GM23248 (cell line): Measurements from ENCODE around the gene OR7C2. TPM values are rescaled to one million over a fixed set of nuclear protein-coding genes. Genes with fewer than 3 reads are reported as not detected.
"Not testable (repeated sequence)": the region's sequence is repeated elsewhere in the genome, so short reads cannot be mapped to it uniquely, and the experiment has no call there.

Source experiments
- DNase-seq: peaks from one replicate; pipeline ENCODE4 v3.0.0-alpha.2; 2015
- H2AFZ ChIP-seq: fragments of 200-600 bp; sonication (generic); 2 replicates; pipeline ENCODE4 v1.6.1; 2016; ENCODE audit warnings: antibody characterized with exemption
- H3F3A ChIP-seq: fragments of 200-600 bp; sonication (generic); 2 replicates; pipeline ENCODE4 v1.6.1; 2016; ENCODE audit warnings: mild to moderate bottlenecking, antibody characterized with exemption, mixed run types; ENCODE audit not compliant: insufficient read depth
- H3K27ac ChIP-seq: fragments of 200-600 bp; sonication (generic); 2 replicates; pipeline ENCODE4 v1.5.1; 2016; ENCODE audit warnings: mild to moderate bottlenecking
- H3K27me3 ChIP-seq: fragments of 200-600 bp; sonication (generic); replicated peaks from 2 replicates; pipeline ENCODE4 v1.6.1; 2016; ENCODE audit warnings: mild to moderate bottlenecking; ENCODE audit not compliant: insufficient read depth
- H3K36me3 ChIP-seq: fragments of 200-600 bp; sonication (generic); 2 replicates; pipeline ENCODE4 v1.6.1; 2016; ENCODE audit warnings: low read depth, mild to moderate bottlenecking
- H3K4me1 ChIP-seq: fragments of 200-600 bp; sonication (generic); 2 replicates; pipeline ENCODE4 v1.6.1; 2016; ENCODE audit warnings: mild to moderate bottlenecking; ENCODE audit not compliant: insufficient read depth
- H3K4me2 ChIP-seq: fragments of 200-600 bp; sonication (generic); one replicate; pipeline ENCODE4 v1.6.1; 2016; ENCODE audit warnings: mild to moderate bottlenecking; ENCODE audit not compliant: unreplicated experiment
- H3K4me3 ChIP-seq: fragments of 200-600 bp; sonication (generic); 2 replicates; pipeline ENCODE4 v1.5.1; 2016; ENCODE audit warnings: mild to moderate bottlenecking
- H3K79me2 ChIP-seq: fragments of 200-600 bp; sonication (generic); 2 replicates; pipeline ENCODE4 v1.6.1; 2016; ENCODE audit warnings: mild to moderate bottlenecking; ENCODE audit not compliant: insufficient read depth
- H3K9ac ChIP-seq: fragments of 200-600 bp; sonication (generic); 2 replicates; pipeline ENCODE4 v1.6.1; 2016; ENCODE audit warnings: mild to moderate bottlenecking
- H3K9me2 ChIP-seq: fragments of 200-600 bp; sonication (generic); 2 replicates; pipeline ENCODE4 v1.6.1; 2016; ENCODE audit warnings: mixed run types, mild to moderate bottlenecking, moderate library complexity; ENCODE audit not compliant: insufficient read depth
- H3K9me3 ChIP-seq: fragments of 200-600 bp; sonication (generic); one replicate; pipeline ENCODE4 v1.6.1; 2017; ENCODE audit warnings: low read depth
- H4K20me1 ChIP-seq: fragments of 200-600 bp; sonication (generic); 2 replicates; pipeline ENCODE4 v1.6.0; 2016; ENCODE audit not compliant: insufficient read depth
- EZH2 ChIP-seq: fragments of 200-600 bp; sonication (generic); IDR thresholded peaks from 2 replicates; pipeline ENCODE4 v1.6.1; 2018; ENCODE audit warnings: antibody characterized with exemption, mild to moderate bottlenecking; ENCODE audit not compliant: insufficient read depth, poor library complexity, severe bottlenecking
- EZH2phosphoT487 ChIP-seq: fragments of 200-600 bp; sonication (generic); IDR thresholded peaks from 2 replicates; pipeline ENCODE4 v1.6.1; 2018; ENCODE audit warnings: antibody characterized with exemption, moderate library complexity, mild to moderate bottlenecking, low read depth; ENCODE audit not compliant: insufficient read depth
- WGBS, 2 experiments: methylation state at CpG; one replicate each; pipeline ENCODE4 v1.1.6; 2015 to 2017; ENCODE audit warnings: low lambda C conversion rate in 2 of 2, low coverage in 1 of 2; ENCODE audit errors: missing lambda C conversion rate in 2 of 2; 5-methylcytosine and 5-hydroxymethylcytosine counted together
- in situ Hi-C: fragments of 300-500 bp; cut with MboI; formaldehyde crosslinking; loops from 2 replicates; pipeline ENCODE4 v1.15.0; 2020
- polyA plus RNA-seq: library from polyadenylated mRNA; unstranded; fragments of >200 nt; fragmentation: Nextera tagmentation; extraction: Ambion mirVana; gene quantifications from 2 replicates; pipeline ENCODE4 v1.2.1, GENCODE V29; 2016
- total RNA-seq: library from RNA; depleted of rRNA; stranded (reverse); fragments of >200 nt; shearing (Covaris generic); gene quantifications from 2 replicates; pipeline ENCODE4 v1.2.3, GENCODE V29; 2014

The OR7C2 gene
- total and polyA plus RNA-seq, 2 experiments from 2014 or later = not detected

DNA sequence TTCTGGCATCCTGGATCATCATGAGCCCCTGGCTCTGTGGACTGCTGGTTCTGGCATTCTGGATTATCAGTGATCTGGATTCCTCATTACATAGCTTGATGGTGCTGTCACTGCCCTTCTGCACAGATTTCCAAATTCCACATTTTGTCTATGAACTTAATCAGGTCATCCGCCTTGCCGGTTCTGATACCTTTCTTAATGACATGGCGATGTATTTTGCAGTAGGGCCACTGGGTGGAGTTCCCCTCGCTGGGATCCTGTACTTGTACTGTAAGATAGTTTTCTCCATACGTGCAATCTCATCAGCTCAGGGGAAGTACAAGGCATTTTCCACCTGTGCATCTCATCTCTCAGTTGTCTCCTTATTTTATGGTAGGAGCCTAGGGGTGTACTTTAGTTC is 24.4 kb upstream of the OR7C2 start:
- DNase-seq = peak; percentile 0
- no peaks in the 10 kb centered on the region for H3K36me3 ChIP-seq
- no peaks in the 10 kb centered on the region for H4K20me1 ChIP-seq
- no peak overlapping the region for H3K27ac ChIP-seq
- TF ChIP-seq EZH2 = no peak
- TF ChIP-seq EZH2phosphoT487 = no peak
- H2AFZ ChIP-seq = no peak overlapping the region
- in situ Hi-C loops = no loop called here
- no peaks in the 10 kb centered on the region for H3K27me3 ChIP-seq
- no peaks in the 10 kb centered on the region for H3K79me2 ChIP-seq
- no peaks in the 10 kb centered on the region for H3K9me2 ChIP-seq
- H3K9ac ChIP-seq = no peak overlapping the region
- no peak overlapping the region for H3K4me3 ChIP-seq
- H3K9me3 ChIP-seq = no peaks in the 10 kb centered on the region
- H3K4me1 ChIP-seq = no peaks in the 10 kb centered on the region
- H3K4me2 ChIP-seq = no peak overlapping the region
- H3F3A ChIP-seq = no peaks in the 10 kb centered on the region
- WGBS, 2 experiments = 0 to 1% methylated on average over 5 of the region's 5 CpGs

DNA sequence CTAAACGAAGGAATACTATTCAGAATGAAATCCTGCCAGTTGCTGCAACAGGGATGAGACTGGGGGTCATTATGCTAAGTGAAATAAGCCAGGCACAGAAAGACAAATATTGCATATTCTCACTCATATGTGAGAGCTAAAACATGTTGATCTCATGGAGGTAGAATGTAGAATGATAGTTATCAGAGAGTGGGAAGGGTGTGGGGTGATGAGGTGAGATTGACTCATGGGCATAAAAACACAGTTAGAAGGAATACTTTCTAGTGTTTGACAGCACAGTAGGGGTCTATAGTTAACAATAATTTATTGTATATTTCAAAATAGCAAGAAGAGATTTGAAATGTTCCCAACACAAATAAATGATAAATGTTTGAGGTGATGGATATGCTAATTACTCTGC is 7.8 kb upstream of the OR7C2 start:
- no peak overlapping the region for H3K27ac ChIP-seq
- no peak overlapping the region for H3K4me2 ChIP-seq
- no peaks in the 10 kb centered on the region for H3F3A ChIP-seq
- H4K20me1 ChIP-seq = no peaks in the 10 kb centered on the region
- no peaks in the 10 kb centered on the region for H3K79me2 ChIP-seq
- in situ Hi-C loops = no loop called here
- 4 to 8% methylated on average over 1 of the region's 1 CpG for WGBS, 2 experiments
- no peak for TF ChIP-seq EZH2phosphoT487
- no peak for TF ChIP-seq EZH2
- H3K27me3 ChIP-seq = no peaks in the 10 kb centered on the region
- H3K9ac ChIP-seq = no peak overlapping the region
- no peak overlapping the region for H3K4me3 ChIP-seq
- no peaks in the 10 kb centered on the region for H3K9me3 ChIP-seq
- H3K4me1 ChIP-seq = no peaks in the 10 kb centered on the region
- DNase-seq = no peak
- no peak overlapping the region for H2AFZ ChIP-seq
- no peaks in the 10 kb centered on the region for H3K9me2 ChIP-seq
- H3K36me3 ChIP-seq = no peaks in the 10 kb centered on the region

DNA sequence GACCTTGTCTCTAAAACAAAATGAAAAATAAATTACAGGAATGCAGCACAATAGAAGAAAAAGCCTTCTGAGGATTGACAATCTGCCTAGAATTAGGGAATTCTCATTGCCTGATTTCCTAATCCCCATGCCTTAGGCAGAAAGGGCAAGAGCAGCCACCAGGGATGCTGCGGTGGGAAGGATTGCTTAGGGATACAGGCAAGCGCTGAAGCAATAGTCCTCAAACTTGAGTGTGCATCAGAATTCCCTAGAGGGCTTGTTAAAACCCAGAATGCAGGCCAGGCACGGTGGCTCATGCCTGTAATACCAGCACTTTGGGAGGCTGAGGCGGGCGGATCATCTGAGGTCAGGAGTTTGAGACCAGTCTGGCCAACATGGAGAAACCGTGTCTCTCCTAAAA is 1.0 kb upstream of the OR7C2 start:
- Histone ChIP-seq H3K79me2 (no peaks in the 10 kb centered on the region), H3K9ac (no peak overlapping the region), H3K36me3 (no peaks in the 10 kb centered on the region), H3K4me1 (peaks cover 5% of the 10 kb centered on the region; the same call in 1 of the 2 replicates), H3K27ac (no peak overlapping the region), H3F3A (no peaks in the 10 kb centered on the region), H3K9me3 (no peaks in the 10 kb centered on the region), H4K20me1 (no peaks in the 10 kb centered on the region), H3K27me3 (no peaks in the 10 kb centered on the region), H3K9me2 (no peaks in the 10 kb centered on the region), H2AFZ (no peak overlapping the region), H3K4me2 (no peak overlapping the region), H3K4me3 (no peak overlapping the region)
- no peak for DNase-seq
- in situ Hi-C loops = no loop called here
- 33 to 43% methylated on average over 6 of the region's 6 CpGs for WGBS, 2 experiments
- no peak for TF ChIP-seq EZH2phosphoT487
- TF ChIP-seq EZH2 = no peak

DNA sequence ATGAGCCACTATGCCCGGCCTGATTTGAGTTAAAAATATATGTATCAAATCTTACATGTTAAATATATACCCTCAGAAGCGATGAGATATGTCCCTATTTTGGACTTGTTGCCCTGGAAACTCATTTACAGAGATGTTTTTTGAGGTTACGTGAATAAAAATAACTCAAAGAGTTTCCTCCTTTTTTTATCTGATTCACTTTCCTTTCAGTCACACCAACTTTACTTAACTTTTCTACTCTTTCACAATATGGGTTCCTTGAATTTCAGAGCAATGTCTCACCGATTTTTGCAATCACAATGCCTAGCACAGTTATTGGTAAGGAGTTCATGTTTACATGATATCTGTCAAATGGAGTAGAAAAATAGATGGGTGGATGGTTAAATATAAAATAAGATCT is 2.3 kb downstream of the OR7C2 start:
- Histone ChIP-seq H3K9me2 (no peaks in the 10 kb centered on the region), H3F3A (no peaks in the 10 kb centered on the region), H3K79me2 (no peaks in the 10 kb centered on the region), H3K27me3 (no peaks in the 10 kb centered on the region), H3K27ac (peak overlapping the region; percentile 36; the same call in 1 of the 2 replicates), H3K4me2 (no peak overlapping the region), H3K9me3 (no peaks in the 10 kb centered on the region), H3K4me3 (no peak overlapping the region), H4K20me1 (no peaks in the 10 kb centered on the region), H3K9ac (no peak overlapping the region), H2AFZ (no peak overlapping the region), H3K36me3 (no peaks in the 10 kb centered on the region), H3K4me1 (peaks cover 5% of the 10 kb centered on the region; the same call in 1 of the 2 replicates)
- TF ChIP-seq EZH2phosphoT487 = no peak
- no peak for TF ChIP-seq EZH2
- in situ Hi-C loops = no loop called here
- peak; percentile 51 for DNase-seq
- WGBS, 2 experiments = 23 to 28% methylated on average over 4 of the region's 4 CpGs

DNA sequence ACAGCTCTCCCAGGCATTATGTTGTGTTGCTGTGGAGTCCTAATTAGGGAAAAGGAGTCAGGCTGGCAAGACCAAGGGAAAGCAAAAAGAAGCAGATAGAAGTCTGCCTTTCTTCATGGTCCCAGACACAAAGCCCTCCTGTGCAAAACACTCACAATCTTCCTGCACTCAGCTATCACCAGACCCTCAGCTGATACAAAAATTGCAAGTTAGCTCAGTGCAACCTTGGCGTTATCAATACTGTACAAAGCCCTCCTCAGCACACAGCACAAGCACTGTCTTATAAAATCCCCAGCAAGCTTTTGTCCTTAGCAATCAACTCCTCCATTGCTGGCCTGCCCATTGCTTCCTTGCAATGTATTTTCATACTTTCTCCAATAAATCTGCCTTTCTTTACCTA is 3.2 kb downstream of the OR7C2 start:
- no peaks in the 10 kb centered on the region for H3K9me2 ChIP-seq
- peaks cover 5% of the 10 kb centered on the region; the same call in 1 of the 2 replicates for H3K4me1 ChIP-seq
- no peak for DNase-seq
- TF ChIP-seq EZH2 (no peak), EZH2phosphoT487 (no peak)
- WGBS, 2 experiments = 24 to 30% methylated on average over 1 of the region's 1 CpG
- H3K79me2 ChIP-seq = no peaks in the 10 kb centered on the region
- no peaks in the 10 kb centered on the region for H3F3A ChIP-seq
- no peaks in the 10 kb centered on the region for H3K36me3 ChIP-seq
- in situ Hi-C loops = no loop called here
- no peak overlapping the region for H3K27ac ChIP-seq
- no peaks in the 10 kb centered on the region for H3K9me3 ChIP-seq
- H3K27me3 ChIP-seq = no peaks in the 10 kb centered on the region
- no peak overlapping the region for H3K9ac ChIP-seq
- H4K20me1 ChIP-seq = no peaks in the 10 kb centered on the region
- H2AFZ ChIP-seq = no peak overlapping the region
- H3K4me3 ChIP-seq = no peak overlapping the region
- no peak overlapping the region for H3K4me2 ChIP-seq

DNA sequence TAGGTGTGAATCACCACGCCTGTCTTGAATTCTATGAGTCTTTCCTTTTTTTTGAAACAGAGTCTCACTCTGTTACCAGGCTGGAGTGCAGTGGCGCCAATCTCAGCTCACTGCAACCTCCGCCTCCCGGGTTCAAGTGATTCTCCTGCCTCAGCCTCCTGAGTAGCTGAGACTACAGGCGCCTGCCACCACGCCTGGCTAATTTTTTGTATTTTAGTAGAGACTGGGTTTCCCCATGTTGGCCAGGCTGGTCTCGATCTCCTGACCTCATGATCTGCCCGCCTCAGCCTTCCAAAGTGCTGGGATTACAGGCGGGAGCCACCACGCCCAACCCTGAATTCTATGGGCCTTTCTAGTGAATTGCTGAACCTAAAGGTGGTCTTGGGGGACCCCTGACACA is 8.1 kb downstream of the OR7C2 start:
- H3K9me2 ChIP-seq, H4K20me1 ChIP-seq, H3K36me3 ChIP-seq, H3K9ac ChIP-seq, DNase-seq, H3K4me1 ChIP-seq, H3K27ac ChIP-seq, H3K27me3 ChIP-seq, in situ Hi-C loops, H3F3A ChIP-seq, H3K9me3 ChIP-seq, H3K4me3 ChIP-seq, H3K4me2 ChIP-seq, H2AFZ ChIP-seq, H3K79me2 ChIP-seq: not testable (repeated sequence)
- WGBS, 2 experiments = 19 to 31% methylated on average over 9 to 10 of the region's 10 CpGs
